GM13976 (cell line): ENCODE measurements around the gene KCNK5.

ENCODE experiments used
- DNase-seq: peaks from one replicate; pipeline ENCODE4 v3.0.0; 2012; ENCODE audit warnings: low spot score
- CTCF ChIP-seq: IDR thresholded peaks from 2 replicates; pipeline ENCODE4 v1.5.1; 2012; ENCODE audit warnings: borderline replicate concordance, mild to moderate bottlenecking; ENCODE audit not compliant: insufficient read depth; ENCODE audit errors: extremely low read depth, missing control alignments, control extremely low read depth
- in situ Hi-C: fragments of 300-500 bp; cut with MboI; formaldehyde crosslinking; loops from one replicate; pipeline ENCODE4 v1.12.0; 2022; ENCODE audit warnings: low sequenced_read_pairs, mixed read lengths, inconsistent platforms; ENCODE audit not compliant: unreplicated experiment

The KCNK5 gene

GRCh38 chr6:39182604-39183003 lies 46.7 kb downstream of the KCNK5 start:
- no peak for DNase-seq
- TF ChIP-seq CTCF: no peak
- in situ Hi-C loops: no loop called here

- TF ChIP-seq CTCF: no peak
- in situ Hi-C loops: no loop called here
- no peak for DNase-seq
Observed at GRCh38 chr6:39181826-39182225, 47.4 kb downstream of the KCNK5 start.

GRCh38 chr6:39181333-39181732 lies 47.9 kb downstream of the KCNK5 start:
- in situ Hi-C loops: no loop called here
- DNase-seq: no peak
- no peak for TF ChIP-seq CTCF

GRCh38 chr6:39178804-39179203 lies 50.5 kb downstream of the KCNK5 start:
- DNase-seq: no peak
- no peak for TF ChIP-seq CTCF
- in situ Hi-C loops: no loop called here

- no peak for TF ChIP-seq CTCF
- DNase-seq: no peak
- in situ Hi-C loops: no loop called here
Observed at GRCh38 chr6:39178235-39178634, 51.0 kb downstream of the KCNK5 start.

GRCh38 chr6:39177130-39177529 lies 52.1 kb downstream of the KCNK5 start:
- no peak for TF ChIP-seq CTCF
- in situ Hi-C loops: no loop called here
- no peak for DNase-seq

GRCh38 chr6:39173270-39173669 lies 56.0 kb downstream of the KCNK5 start:
- in situ Hi-C loops: no loop called here
- no peak for TF ChIP-seq CTCF
- DNase-seq: no peak
